GM21367 (cell line): Measurements from ENCODE around the gene PFN3.
"Not testable (repeated sequence)": the region's sequence is repeated elsewhere in the genome, so short reads cannot be mapped to it uniquely, and the experiment has no call there.

Source experiments
- ATAC-seq: cut with Tn5 transposase; IDR thresholded peaks from one replicate; pipeline ENCODE4 v1.9.1; 2021; ENCODE audit not compliant: unreplicated experiment

PFN3 gene

DNA sequence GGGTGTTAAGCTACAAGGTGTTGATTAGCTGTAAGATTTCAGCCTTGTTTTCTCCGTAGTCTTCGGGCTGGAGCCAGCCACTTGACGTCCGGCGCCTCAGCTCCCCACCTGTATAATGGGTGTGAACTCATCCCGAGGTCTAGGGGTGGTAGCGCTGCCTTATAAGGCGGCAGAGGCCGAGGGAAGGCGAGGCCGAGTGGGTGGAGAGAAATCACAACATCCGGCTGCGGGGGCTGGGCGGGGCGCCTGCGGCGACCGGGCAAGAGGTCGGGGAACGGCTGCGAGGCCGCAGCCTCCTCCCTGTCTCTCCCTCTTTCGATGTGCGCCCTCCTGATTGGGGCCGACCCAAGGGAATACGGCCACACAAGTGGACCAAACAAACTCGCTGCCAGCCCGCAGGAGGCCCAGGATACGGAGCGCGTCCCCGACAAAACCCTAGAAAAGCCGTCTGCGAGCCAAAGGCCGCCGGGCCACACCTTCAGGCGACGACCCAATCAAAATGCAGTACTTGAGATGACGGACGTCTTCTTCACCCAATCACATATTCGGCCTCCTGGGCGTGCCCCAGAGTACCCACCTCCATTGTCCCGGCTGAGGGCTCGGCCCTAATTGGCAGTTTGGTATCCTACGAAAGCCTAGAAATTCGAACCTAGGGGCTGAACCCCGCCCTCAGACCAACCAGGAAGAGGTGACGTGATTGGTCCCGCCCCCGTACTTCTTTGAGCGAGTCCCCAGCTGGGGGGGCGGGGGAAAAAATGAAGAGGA, 25.5 kb upstream of the PFN3 start:
- peak; percentile 66 for ATAC-seq

DNA sequence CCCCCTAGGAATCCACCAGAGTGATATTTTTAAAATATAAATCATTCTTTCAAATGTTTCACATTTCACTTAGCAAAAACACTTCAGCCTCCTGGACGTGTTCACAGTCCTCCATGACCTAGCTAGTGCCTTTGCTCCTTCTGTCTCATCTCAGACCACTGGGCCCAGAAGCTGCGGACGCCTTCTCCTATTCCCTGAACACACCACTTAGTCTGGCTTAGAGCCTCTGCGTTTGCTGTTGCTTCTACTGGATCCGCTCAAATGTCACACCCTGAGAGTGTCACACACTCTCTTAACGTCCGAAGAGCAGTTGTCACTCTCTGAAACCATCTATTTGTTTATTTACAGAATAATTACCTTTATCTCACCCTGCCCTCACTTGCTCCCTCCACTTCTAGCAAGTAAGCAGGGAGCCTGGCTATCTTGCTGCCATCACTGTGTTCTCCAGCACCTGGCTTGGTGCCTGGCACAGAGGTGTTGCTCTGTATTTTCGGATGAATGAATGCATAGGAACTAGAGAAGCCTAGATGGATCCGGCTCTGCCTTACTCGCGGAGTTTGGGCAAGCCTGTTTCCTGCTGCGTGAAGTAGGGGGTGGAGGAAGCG, 24.8 kb upstream of the PFN3 start:
- no peak for ATAC-seq

DNA sequence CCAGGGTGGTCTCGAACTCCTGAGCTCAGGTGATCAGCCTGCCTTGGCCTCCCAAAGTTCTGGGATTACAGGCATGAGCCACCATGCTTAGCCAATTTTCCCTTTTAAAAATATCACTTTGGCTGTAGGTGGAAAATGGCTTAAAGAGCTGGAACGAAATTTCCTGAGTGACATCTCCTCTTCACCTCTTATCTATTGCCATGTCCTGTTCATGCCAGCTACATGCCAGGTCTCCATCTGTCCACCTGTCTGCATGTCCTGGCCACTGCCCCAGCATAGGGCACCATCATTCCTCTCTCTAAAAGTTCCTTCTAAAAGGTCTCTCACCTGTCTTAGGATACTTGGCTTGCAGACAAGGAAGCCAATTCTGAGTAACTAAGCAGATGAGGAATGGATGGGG, 23.2 kb upstream of the PFN3 start:
- no peak for ATAC-seq

DNA sequence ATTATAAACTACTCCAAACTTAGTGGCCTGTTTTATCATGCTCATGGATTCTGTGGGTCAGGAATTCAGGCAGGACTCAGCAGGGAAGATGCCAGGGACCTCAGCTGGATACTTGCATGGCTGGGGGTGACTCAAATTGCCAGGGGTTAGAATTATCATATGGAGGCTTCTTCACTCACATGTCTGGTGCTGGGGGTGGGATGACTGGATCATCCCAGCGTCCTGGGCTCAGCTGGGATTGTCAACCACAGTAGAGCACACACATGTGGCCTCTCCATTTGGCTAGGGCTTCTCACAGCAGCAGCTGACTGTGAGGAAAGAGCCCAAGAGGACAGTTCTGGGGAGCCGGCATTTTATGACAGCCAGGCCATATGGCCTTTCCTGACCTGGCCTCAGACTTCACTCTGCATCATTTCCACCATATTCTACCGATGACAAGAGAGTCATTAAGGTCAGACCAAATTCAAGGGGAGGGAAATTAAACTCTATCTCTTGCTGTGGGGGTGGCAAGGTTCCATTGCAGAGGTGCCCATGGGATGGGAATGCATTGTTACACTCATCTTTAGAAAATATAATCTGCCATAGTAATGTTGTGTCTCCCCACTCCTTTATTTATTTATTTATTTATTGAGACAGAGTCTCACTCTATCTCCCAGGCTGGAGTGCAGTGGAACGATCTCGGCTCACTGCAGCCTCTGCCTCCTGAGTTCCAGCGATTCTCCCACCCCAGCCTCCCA, 20.8 kb upstream of the PFN3 start:
- no peak for ATAC-seq

DNA sequence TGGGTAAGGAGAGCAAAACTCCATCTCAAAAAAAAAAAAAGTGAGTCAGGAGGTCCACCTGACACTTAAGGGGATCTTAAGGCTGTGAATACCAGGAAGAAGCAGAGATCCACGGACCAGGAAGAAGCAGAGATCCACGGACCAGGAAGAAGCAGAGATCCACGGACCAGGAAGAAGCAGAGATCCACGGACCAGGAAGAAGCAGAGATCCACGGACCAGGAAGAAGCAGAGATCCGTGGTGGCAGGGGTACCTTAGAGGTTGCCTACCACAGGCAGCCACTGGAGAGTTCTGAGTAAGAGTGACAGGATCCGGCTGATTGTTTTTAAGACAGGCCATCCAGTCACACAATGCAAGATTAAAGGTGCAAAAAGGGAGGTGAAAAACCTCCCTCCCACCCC, 20.0 kb upstream of the PFN3 start:
- ATAC-seq = not testable (repeated sequence)

DNA sequence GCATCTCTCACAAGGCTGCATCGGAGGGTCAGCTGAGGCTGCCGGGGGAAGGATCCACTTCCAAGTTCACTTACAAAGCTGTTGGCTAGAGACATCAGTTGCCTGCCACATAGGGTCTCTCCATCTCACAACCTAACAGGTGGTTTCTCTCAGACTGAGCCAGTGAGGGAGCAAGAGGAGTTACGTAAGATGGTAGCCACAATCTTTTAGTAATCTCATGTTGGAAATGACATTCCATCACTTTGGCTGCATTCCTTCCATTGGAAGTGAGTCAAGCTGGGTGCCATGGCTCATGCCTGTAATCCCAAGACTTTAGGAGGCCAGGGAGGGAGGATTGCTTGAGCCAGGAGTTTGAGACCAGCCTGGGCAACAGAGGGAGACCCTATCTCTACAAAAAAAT, 18.6 kb upstream of the PFN3 start:
- no peak for ATAC-seq

DNA sequence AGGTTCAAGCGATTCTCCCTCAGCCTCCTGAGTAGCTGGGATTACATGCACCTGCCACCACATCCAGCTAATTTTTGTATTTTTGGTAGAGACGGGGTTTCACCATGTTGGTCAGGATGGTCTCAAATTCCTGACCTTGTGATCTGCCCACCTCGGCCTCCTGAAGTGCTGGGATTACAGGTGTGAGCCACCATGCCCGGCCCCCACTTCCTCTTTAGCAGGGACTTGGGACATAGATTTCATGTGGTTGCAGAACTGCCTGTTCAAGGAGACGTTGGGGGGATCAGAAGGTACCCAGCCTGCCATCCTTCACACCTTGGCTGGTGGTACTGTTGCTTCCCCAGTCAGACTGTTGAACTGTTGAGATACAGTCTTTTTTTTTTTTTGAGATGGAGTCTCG, 16.6 kb upstream of the PFN3 start:
- ATAC-seq = not testable (repeated sequence)

DNA sequence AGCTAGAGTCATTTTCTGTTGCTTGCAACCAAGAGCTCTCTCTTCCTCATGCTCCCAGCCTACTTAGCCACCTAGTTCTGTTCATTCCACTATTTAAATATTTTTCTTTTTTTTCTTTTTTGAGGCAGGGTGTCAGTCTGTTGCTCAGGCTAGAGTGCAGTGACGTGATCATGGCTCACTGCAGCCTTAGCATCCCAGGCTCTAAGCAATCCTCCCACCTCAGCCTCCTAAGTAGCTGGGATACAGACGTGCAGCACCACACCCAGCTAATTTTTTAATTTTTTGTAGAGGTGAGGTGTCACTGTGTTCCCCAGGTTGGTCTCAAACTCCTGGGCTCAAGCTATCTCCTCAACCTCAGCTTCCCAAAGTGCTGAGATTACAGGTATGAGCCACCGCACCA, 14.0 kb upstream of the PFN3 start:
- ATAC-seq = no peak

DNA sequence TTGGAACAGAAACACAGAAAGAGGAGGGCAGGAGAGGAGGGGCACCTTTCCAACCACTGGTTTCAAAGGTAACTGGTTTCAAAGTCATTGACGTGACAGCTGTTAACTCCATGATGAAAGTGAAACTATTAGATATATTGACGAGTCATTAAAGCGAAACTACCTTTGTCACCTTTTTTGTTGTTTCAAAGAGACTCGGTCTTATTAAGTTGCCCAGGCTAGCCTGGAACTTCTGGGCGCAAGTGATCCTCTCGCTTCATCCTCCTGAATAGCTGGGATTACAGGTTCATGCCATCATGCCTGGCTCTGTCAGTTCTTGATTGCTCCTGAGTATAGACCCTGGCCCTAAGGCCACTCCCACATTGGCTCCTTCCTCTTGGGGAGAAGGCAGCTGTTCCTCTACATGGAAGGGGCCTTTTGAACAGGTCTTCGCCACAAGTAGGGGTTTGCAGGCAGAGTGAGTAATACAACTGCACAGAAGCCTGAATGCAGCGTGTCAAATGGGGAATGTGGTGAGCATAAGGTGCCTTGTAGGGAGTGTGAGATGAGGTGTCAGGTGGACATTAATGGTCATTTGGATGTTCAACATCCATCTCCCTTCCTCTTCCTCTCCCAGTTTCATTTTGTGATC, 12.3 kb upstream of the PFN3 start:
- ATAC-seq = peak; percentile 48

DNA sequence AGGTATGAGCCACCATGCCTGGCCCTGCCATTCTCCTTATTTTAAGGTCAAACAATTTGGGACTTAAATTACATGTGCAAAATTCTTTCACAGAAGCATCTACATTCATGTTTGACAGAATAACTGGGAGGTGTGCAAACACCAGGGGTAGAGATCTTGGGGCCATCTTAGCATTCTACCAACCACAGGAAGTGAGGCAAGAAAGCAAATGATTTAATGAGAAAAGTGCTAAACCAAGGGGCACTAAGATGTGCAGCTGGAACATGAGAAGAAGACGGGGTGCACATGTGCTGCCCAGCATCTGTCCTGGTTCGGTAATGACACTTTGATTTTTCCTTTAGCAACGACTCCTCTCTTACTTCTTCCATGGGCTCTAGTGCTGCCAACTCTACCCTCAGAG, 10.1 kb upstream of the PFN3 start:
- ATAC-seq = no peak

DNA sequence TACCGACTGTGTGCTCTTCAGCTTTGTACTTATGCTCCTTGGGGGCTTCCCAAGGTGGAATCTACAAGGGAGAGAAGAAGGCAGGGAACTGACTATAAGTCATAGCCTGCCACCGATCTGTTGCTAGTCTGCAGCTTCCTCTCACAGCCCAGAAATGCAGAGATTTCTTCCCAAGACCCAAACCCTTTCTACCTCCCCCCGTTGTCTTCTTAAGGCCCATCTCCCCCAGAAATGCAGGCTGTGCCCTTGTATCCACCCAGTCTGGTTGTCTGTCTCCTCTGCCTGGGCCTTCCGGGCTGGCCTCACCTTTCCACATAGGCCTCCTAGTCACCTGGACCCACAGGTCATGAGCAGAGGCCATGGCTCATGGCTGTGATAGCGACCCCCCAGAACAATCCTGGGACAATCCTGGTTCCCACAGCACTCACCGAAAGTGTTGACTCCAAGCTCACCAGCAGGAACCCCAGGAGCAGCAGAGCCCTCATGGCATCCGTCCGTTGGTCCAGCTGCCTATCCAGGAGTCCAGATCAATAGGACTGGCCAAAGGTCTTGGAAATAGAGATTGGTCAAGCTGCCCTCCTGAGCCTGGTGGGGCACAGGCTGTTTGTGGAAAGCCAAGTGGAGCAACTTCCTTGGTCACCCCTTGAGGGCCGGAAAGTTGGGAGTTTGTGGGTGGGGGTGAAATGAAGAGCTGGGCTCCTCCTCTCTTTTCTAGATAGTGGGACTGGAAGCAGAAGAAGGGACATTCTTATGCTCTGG, 8.8 kb upstream of the PFN3 start, which contains the start of gene F12:
Gene F12 (minus strand): TSS at position 522 of the 759 bp plus-strand sequence. CDS start 37 bp downstream, at position 485.
- no peak for ATAC-seq

DNA sequence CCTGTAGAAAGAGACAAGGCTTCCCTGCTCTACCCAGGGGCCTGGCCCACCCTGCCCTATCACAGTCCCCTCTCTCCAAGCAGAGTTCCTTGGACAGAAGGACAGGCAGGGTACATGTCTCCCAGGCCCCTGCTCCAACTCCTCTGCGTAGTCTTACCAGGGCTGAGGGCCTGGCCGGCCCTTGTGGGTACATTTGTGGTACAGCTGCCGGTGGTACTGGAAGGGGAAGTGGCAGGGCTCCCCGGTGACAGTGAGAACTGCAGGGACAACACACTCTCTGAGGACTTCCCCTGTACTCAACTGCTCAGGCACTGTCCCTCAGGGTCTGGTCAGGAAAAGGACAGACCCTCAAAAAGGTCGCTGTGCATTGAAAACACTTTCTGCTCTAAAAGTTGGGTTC, 5.3 kb upstream of the PFN3 start:
- no peak for ATAC-seq

DNA sequence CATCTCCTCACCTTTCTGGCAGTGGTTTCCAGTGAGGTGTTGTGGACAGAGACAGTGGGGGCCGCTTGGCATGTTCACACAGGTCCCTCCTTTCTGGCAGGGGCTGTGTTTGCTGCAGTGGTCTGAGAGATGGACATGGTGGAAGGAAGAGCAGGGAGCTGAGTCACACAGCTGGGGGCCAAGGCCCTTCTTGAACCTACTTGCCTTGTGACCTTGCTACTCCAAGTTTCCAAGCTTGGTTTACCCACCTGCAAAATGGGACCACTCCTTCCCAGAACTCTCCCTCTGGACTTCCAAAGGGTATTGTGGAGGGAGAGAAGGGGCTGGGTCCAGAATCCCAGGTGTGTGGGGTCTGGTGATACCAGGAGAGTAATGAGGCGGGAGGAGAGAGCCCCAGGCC, 4.9 kb upstream of the PFN3 start:
- no peak for ATAC-seq

DNA sequence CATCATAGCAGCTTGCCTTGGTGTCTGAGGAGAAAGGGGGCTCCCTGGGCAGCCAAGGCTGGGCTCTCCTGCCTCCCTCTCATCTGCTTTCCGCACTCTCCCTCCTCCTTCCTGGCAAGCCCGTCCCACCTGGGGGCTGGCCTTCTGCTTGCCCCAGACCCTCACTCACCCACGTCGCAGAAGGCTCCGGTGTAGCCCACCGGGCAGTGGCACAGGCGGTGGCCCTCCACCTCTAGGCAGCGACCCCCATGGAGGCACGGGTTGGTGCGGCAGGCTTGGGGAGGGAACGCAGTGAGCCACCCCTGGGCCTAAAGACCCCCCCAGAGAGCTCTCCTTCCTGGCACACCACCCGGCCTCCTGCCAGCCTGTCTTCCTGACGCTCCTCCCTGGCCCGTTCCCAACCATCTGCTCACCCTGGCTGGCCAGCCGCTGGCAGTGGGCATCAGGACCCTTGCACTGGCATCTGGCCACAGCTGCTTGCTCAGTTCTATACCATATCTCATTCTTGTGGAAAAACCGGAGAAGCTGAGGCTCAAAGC, 4.2 kb upstream of the PFN3 start:
- no peak for ATAC-seq

DNA sequence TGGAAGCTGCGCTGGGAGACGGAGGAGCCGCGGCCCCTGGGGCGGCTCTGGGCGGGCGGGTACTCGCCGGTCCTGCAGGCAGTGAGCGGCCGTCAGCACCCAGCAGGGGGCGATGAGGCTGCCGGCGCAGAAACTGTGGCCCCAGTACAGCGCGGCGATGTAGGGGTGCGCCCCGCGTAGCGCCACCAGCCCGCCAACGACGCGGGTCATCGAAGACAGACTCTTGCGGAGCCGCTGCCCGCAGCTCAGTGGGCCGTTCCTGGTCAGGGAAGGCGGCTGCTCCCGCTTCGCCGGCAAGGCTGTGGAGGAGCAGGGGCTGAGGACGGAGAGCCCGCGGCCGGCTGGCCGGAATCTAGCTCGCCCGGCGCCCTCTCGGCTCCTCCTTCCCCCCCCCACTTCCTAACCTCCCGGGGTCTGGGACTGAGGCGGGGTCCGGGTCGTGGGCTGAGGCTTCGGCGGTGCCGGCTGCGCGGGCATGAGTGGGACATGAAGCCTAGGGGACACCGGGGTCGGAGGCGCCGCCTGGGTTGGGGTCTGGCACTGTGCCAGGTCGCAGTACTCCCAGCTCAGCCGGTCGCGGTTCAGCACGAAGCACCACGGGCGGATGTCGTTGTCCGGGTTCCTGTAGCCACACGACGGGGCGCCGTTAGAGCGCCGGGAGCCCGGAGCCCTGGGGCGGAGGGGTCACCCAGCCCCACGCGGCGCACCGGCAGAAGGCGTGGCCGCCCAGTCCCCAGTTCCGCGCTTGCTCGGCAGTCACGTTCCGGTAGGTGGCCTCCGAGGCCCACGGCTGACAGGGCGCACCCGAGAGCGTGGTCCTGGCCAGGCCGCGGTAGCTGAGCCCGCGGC, 3.6 kb upstream of the PFN3 start:
- ATAC-seq = peak; percentile 58

DNA sequence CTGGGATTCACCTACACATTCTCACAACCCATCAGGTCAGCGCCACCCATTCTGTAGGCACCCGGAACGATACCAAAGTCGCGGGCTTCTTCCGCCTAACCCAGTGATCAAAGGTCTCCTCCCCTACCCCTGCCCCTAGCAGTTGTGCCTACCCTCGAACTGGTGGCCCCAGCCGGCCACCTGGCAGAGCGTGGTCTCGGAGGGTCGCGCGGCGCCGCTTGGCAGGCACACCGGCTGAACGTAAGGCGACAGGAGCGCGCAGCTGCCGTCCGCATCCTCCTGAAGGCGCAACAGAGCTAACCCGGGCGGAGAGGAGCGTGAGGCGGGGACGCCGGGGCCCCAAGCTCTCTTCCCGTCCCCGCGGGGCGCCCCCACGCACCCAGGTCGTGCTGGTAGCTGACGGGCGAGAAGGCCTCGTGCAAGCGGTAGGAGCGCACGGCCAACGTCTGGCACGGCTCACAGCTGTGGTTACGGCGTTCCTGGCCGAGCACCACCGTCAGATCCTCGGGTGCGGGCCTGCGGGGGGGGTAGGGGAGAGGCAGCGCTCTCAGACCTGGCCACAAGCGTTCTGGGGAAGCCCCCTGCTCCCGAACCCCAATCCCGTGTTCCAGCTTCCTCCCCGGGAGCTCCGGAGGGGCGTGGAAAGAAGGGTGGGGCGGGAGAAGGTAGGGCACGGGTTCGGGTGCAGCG, 2.8 kb upstream of the PFN3 start:
- ATAC-seq = no peak

DNA sequence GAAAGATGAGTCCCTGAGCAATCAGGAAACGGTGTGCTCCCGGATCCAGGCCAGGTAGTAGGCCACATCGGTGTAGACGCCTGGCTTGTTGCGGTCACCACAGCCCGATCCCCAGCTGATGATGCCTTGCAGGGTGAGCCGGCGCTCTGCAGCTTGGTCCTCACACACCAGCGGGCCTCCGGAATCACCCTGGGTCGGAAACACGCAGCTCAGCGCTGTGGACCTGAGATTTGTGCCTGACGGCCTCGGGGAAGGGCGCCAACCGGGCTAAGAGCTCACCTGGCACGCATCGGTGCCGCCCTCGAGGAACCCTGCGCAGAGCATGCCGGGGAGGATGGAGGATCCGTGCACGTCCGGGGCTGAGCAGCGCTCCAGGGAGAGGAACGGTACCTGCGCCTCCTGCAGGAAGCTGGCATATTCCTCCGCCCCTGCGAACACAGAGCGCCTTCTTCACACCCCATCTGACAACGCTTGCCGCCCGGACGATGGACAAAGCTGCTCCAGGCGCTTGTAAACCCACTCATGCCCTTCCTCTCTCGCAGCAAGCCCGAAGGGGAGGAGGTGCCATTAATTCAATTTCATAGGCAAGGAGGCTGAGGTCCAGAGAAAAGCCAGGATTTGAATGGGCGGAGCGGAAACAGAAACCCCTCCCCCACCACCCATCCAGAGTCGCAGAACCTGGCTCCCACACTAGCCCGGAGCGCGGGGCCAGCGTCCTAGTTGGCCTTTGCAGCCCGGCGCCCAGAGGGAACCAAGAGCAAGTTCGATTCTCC, 2.0 kb upstream of the PFN3 start:
- no peak for ATAC-seq

DNA sequence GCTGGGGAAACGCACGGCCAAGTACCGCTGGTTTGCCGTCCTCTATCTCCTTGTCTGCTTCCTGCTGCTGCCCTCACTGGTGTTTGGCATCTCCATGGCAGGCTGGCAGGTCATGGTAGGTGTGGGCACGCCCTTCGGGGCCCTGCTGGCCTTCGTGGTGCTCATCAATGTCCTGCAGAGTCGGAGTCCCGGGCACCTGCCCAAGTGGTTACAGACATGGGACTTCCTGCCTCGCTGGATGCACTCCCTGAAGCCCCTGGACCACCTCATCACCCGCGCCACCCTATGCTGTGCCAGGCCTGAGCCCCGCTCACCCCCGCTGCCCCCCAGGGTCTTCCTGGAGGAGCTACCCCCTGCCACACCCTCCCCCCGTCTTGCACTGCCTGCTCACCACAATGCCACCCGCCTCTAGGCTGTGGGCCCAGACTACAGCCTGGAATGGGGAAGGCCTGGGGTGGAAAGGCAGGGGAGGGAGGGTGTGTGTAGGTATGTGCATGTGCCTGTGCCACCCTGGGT, 2.5 kb downstream of the PFN3 start:
- no peak for ATAC-seq
